ENCODE data around the gene ZFHX3. TPM values are rescaled to one million over a fixed set of nuclear protein-coding genes. Genes with fewer than 3 reads are reported as not detected.

Gene ZFHX3
- total RNA-seq, 2 experiments from 2014 or later = 0.63 to 0.64 TPM

GRCh38 chr16:73071131-73071940 is 23.4 kb upstream of the ZFHX3 start:
- Mint-ChIP-seq H3K27ac (no peak overlapping the region), H3K4me3 (no peak overlapping the region), H3K9me3 (no peaks in the 10 kb centered on the region), H3K27me3 (peaks cover 57% of the 10 kb centered on the region), H3K36me3 (ENCODE audit: low read depth) (no peaks in the 10 kb centered on the region), H3K4me1 (ENCODE audit: low read depth) (no peaks in the 10 kb centered on the region)
- no peak for DNase-seq
- peaks cover 19 to 20% of the 10 kb centered on the region in 2 experiments for H3K27me3 ChIP-seq (ENCODE audit: control insufficient read depth in 1 of 2, insufficient read depth in 2 of 2, low read length in 2 of 2)
- ATAC-seq (ENCODE audit: poor library complexity) = no peak
- ChIA-PET CTCF (interaction anchor here (0.6 kb wide), 1 partner anchor 12 kb away, joined by 3 read pairs; no protein-coding TSS in a partner anchor), POLR2A (no interaction called here)
- intact Hi-C loops (cut with DNase I, micrococcal nuclease) = no loop called here
- H3K4me1 ChIP-seq (ENCODE audit: insufficient read depth, low read length) = no peaks in the 10 kb centered on the region
- no peak overlapping the region for H3K27ac ChIP-seq (ENCODE audit: low read depth in 1 of 2, low read length in 2 of 2)
- H3K9me3 ChIP-seq (ENCODE audit: control insufficient read depth in 1 of 2, insufficient read depth in 1 of 2, low read length in 2 of 2) = peaks cover 0 to 17% of the 10 kb centered on the region in 2 experiments
- no peak overlapping the region for H3K4me3 ChIP-seq (ENCODE audit: low read length)
- no peaks in the 10 kb centered on the region for H3K36me3 ChIP-seq (ENCODE audit: insufficient read depth, low read length)
- no peak for TF ChIP-seq CTCF (IDR thresholded peaks at IDR 0.05)

- DNase-seq (no peak), ATAC-seq (ENCODE audit: poor library complexity) (no peak)
- intact Hi-C loops (cut with DNase I, micrococcal nuclease) = no loop called here
- no peak overlapping the region for H3K4me3 Mint-ChIP-seq
- no peaks in the 10 kb centered on the region for H3K4me1 Mint-ChIP-seq (ENCODE audit: low read depth)
- H3K9me3 Mint-ChIP-seq = no peaks in the 10 kb centered on the region
- H3K27ac ChIP-seq (ENCODE audit: low read depth in 1 of 2, low read length in 2 of 2) = no peak overlapping the region
- peaks cover 2% of the 10 kb centered on the region for H3K4me1 ChIP-seq (ENCODE audit: insufficient read depth, low read length)
- no peaks in the 10 kb centered on the region for H3K36me3 Mint-ChIP-seq (ENCODE audit: low read depth)
- no peak overlapping the region for H3K4me3 ChIP-seq (ENCODE audit: low read length)
- no peak overlapping the region for H3K27ac Mint-ChIP-seq
- CTCF ChIA-PET = no interaction called here
- H3K27me3 Mint-ChIP-seq = peaks cover 71% of the 10 kb centered on the region
- POLR2A ChIA-PET = no interaction called here
- no peak for TF ChIP-seq CTCF (IDR thresholded peaks at IDR 0.05)
- H3K9me3 ChIP-seq (ENCODE audit: control insufficient read depth in 1 of 2, insufficient read depth in 1 of 2, low read length in 2 of 2) = peaks cover 0 to 28% of the 10 kb centered on the region in 2 experiments
- H3K27me3 ChIP-seq (ENCODE audit: control insufficient read depth in 1 of 2, insufficient read depth in 2 of 2, low read length in 2 of 2) = peaks cover 25 to 35% of the 10 kb centered on the region in 2 experiments
- H3K36me3 ChIP-seq (ENCODE audit: insufficient read depth, low read length) = no peaks in the 10 kb centered on the region
These were observed 21.8 kb upstream of the ZFHX3 start for GRCh38 chr16:73069581-73070262.

GRCh38 chr16:73068541-73069401 is 20.8 kb upstream of the ZFHX3 start:
- H3K36me3 ChIP-seq (ENCODE audit: insufficient read depth, low read length) = no peaks in the 10 kb centered on the region
- ATAC-seq (ENCODE audit: poor library complexity) (no peak), DNase-seq (peak in 2 of 14 experiments; percentile 58 to 72)
- Mint-ChIP-seq H3K36me3 (ENCODE audit: low read depth) (no peaks in the 10 kb centered on the region), H3K27ac (no peak overlapping the region), H3K9me3 (no peaks in the 10 kb centered on the region), H3K4me3 (no peak overlapping the region), H3K4me1 (ENCODE audit: low read depth) (no peaks in the 10 kb centered on the region), H3K27me3 (peaks cover 76% of the 10 kb centered on the region)
- peaks cover 32 to 45% of the 10 kb centered on the region in 2 experiments for H3K27me3 ChIP-seq (ENCODE audit: control insufficient read depth in 1 of 2, insufficient read depth in 2 of 2, low read length in 2 of 2)
- peak overlapping the region in 1 of 2 donors; percentile 60 for H3K27ac ChIP-seq (ENCODE audit: low read depth in 1 of 2, low read length in 2 of 2)
- ChIA-PET POLR2A (no interaction called here), CTCF (no interaction called here)
- peaks cover 0 to 34% of the 10 kb centered on the region in 2 experiments for H3K9me3 ChIP-seq (ENCODE audit: control insufficient read depth in 1 of 2, insufficient read depth in 1 of 2, low read length in 2 of 2)
- no peak for TF ChIP-seq CTCF (IDR thresholded peaks at IDR 0.05)
- intact Hi-C loops (cut with DNase I, micrococcal nuclease) = no loop called here
- H3K4me3 ChIP-seq (ENCODE audit: low read length) = no peak overlapping the region
- peaks cover 4% of the 10 kb centered on the region for H3K4me1 ChIP-seq (ENCODE audit: insufficient read depth, low read length)

All from CD4-positive, alpha-beta T cell (primary cell).